ENCODE measurements around the gene GPX8.

- TF ChIP-seq CTCF (IDR thresholded peaks at IDR 0.05), result no peak
- TF ChIP-seq POLR2A (IDR thresholded peaks at IDR 0.05), result no peak
Measured at GRCh38 chr5:55151923-55152842, 7.8 kb upstream of the GPX8 start.

All from Peyer's patch (tissue), 4 donors.